CD1c-positive myeloid dendritic cell (primary cell): Measurements from ENCODE around the gene EHMT2.
"Not testable (repeated sequence)": the region's sequence is repeated elsewhere in the genome, so short reads cannot be mapped to it uniquely, and the experiment has no call there.

Experiments
- DNase-seq: peaks from one replicate; pipeline ENCODE4 v3.0.0-alpha.2; 2016; ENCODE audit errors: extremely low spot score

EHMT2 gene

GRCh38 chr6:31915351-31915750, 17.9 kb upstream of the EHMT2 start:
- DNase-seq, result no peak

- no peak for DNase-seq
These were observed 14.5 kb upstream of the EHMT2 start for GRCh38 chr6:31911826-31912585.

- DNase-seq, result not testable (repeated sequence)
These were observed 11.8 kb upstream of the EHMT2 start for GRCh38 chr6:31909298-31909697.

- DNase-seq, result peak; percentile 28
These were observed 11.3 kb upstream of the EHMT2 start for GRCh38 chr6:31908791-31909190.

GRCh38 chr6:31908255-31908654, 10.8 kb upstream of the EHMT2 start:
- not testable (repeated sequence) for DNase-seq

GRCh38 chr6:31907158-31907813, 9.8 kb upstream of the EHMT2 start:
- peak; percentile 87 for DNase-seq

- not testable (repeated sequence) for DNase-seq
These were observed 9.2 kb upstream of the EHMT2 start for GRCh38 chr6:31906727-31907126.

GRCh38 chr6:31906122-31906521, 8.6 kb upstream of the EHMT2 start:
- no peak for DNase-seq

GRCh38 chr6:31905041-31905440, 7.5 kb upstream of the EHMT2 start:
- no peak for DNase-seq

GRCh38 chr6:31903957-31904356, 6.5 kb upstream of the EHMT2 start:
- DNase-seq, result no peak

GRCh38 chr6:31901953-31902643, 4.6 kb upstream of the EHMT2 start, which contains the start of gene ZBTB12:
ZBTB12 (minus strand) TSS chr6:31902086; CDS start chr6:31901305, 781 bp downstream.
- peak; percentile 88 for DNase-seq

- peak; percentile 63 for DNase-seq
These were observed 4.0 kb upstream of the EHMT2 start for GRCh38 chr6:31901415-31901952.

- DNase-seq, result no peak
These were observed 3.5 kb upstream of the EHMT2 start for GRCh38 chr6:31900917-31901414.

- DNase-seq, result no peak
These were observed 2.6 kb upstream of the EHMT2 start for GRCh38 chr6:31899882-31900722.

- DNase-seq, result peak; percentile 35
These were observed 1.7 kb upstream of the EHMT2 start for GRCh38 chr6:31899215-31899614.

- DNase-seq, result peak; percentile 45
These were observed 999 bp upstream of the EHMT2 start for GRCh38 chr6:31898383-31899011.

GRCh38 chr6:31896856-31897611, 464 bp downstream of the EHMT2 start:
- DNase-seq, result no peak

GRCh38 chr6:31896493-31896855, 1.0 kb downstream of the EHMT2 start:
- DNase-seq, result no peak

- no peak for DNase-seq
These were observed 4.7 kb downstream of the EHMT2 start for GRCh38 chr6:31892821-31893220.

GRCh38 chr6:31889331-31889972, 8.0 kb downstream of the EHMT2 start:
- DNase-seq, result no peak
